ENCODE data around the gene ABCA1. TPM values are rescaled to one million over a fixed set of nuclear protein-coding genes. Genes with fewer than 3 reads are reported as not detected.
"Not testable (repeated sequence)": the region's sequence is repeated elsewhere in the genome, so short reads cannot be mapped to it uniquely, and the experiment has no call there.

Gene ABCA1
- total RNA-seq (2014; rRNA removed; shearing (Covaris generic)), result 2.0 and 4.5 TPM in 2 replicates

DNA sequence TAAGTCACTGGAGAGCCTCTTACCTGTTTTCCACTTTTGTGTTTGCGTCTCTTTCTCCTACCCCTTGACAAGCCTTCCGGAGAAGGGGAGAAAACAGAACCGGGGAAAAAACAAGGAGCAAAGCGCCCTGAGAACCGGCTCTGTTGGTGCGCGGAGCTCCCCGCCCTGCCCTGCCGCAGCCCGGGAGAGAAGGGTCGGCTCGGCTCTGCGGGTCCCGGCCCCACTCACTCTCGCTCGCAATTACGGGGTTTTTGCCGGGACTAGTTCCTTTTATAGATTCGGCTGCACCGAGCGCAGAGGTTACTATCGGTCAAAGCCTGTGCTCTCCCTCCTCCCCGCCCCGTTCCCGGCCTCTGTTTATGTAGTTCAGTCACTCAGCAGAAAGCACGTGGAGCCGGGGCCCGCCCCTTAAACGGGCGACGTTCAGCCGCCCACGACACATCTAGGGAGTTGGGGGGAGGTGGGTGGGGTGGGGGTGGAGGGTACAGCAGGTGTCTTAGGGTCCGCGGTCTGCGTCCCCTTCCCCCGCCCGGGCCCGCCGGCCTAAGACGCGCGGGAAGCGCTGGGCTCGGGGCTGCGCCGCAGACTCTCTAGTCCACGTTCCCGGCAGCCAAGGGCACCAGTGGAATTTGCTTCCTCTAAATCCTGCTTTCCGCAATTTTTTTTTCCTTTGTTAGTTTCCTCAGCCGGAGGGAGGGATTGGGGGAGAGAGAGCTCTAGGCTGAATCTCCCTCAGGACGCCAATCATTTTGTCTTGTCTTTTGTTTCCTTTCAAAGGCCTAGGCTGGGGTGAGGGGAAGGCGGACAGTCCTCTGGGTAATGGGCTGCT is at the start of gene ABCA1:
TSS of gene ABCA1 (minus strand) at position 244 of the 829 bp plus-strand sequence. CDS start 24,476 bp downstream, outside the sequence.
- peak; percentile 70 for DNase-seq (ENCODE audit: low spot score)

DNA sequence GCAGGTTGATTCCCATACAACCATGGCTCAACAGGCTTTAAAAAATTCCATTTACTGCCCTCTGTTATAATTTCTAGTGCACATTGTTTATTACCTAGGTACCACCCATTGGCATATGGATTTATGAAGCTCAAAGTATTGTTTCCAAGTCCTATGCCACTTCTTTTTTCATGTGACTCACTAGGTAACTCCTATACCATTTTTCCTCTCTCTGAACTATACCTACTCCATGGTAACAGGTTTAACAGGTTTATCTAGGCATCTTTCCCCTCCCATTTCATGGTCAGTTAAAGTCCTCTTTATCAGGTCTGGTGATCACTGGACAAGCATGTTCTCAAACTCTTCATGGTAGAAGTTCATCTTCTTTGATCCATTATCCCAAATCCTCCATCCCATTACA is 49.6 kb upstream of the ABCA1 start:
- DNase-seq (ENCODE audit: low spot score), result peak; percentile 83

GRCh38 chr9:104977168-104977567 is 49.2 kb upstream of the ABCA1 start:
- no peak for DNase-seq (ENCODE audit: low spot score)

DNA sequence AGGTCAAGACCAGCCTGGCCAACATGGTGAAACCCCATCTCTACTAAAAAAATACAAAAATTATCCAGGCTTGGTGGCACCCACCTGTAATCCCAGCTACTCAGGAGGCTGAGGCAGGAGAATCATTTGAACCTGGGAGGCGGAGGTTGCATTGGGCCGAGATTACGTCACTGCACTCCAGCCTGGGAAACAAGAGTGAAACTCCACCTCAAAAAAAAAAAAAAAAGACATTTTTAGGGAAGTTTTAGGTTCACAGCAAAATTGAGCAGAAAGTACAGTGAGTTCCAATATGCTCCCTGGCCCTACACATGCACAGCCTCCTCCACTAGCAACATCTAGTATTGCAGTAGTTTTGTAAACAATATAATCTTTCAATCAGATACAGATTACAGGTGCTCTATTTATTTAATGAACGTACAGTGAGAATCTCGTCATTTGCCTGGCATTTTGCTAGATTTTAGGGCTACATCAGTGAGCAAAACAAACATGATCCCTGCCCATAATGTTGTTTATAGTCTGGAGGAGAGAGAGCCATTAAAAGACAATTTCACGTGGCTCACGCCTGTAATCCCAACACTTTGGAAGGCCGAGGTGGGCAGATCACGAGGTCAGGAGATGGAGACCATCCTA is 48.1 kb upstream of the ABCA1 start:
- not testable (repeated sequence) for DNase-seq (ENCODE audit: low spot score)

DNA sequence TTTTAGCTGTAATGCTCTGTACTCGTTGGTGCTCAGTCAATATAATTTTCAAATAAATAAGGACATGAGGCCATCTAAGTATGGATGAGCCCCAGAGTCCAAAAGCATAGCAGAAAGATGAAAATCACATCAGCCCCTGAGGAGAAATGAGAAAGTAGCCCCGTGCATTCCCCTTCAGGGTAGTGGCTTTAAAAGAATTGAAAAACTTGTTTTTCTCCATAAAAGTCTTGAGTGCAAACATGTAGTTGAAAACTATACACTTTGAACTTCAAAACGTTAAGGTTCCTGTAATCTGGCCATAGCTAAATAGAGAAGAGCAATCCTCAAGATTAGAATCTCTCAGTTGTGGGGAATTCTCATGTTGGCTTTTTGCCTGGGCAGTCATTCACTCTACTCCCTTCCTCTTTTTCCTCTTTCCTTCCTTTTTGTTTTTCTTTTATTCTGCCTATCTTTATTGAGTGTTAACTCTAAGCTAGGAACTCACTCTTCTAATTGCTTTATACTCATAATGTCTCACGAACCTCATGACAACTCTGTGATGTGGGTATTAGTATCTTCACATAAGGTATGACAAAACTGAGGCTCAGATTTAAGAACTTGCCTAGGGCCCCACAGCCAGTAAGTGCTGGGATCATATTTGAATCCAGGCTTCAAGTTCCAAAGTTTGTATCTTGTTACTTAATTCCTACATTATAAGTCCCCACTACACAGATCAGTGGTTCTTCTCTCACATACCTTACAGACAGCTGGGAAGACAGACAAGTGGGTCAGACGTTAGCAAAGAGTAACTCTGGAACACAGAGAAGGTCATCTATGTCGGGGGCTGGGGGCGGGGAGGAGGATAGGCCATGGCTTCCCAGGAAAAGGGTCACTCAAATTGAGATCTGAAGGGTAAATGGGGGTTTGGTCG is 46.4 kb upstream of the ABCA1 start:
- DNase-seq (ENCODE audit: low spot score), result no peak

GRCh38 chr9:104972242-104972866 is 44.4 kb upstream of the ABCA1 start:
- DNase-seq (ENCODE audit: low spot score), result no peak

DNA sequence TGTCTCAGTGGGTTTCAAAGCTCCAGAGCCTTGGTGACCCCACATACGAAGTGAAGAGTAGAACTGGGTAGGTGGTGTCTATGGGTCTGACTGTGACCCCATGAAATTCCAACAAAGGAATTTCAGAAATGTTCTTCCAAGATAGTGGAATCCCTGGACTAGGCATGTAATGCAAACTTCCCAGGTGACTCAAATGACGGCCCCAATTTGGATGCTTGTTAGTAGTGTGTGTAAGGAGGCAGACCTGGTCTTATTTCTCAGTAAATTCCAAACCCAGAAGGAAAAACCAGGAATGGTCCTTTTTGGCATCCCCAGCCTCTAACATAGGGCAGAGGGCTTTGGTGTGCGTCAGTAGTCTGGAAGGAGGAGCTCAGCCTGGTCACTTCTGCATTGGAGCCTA is 43.6 kb upstream of the ABCA1 start:
- no peak for DNase-seq (ENCODE audit: low spot score)

DNA sequence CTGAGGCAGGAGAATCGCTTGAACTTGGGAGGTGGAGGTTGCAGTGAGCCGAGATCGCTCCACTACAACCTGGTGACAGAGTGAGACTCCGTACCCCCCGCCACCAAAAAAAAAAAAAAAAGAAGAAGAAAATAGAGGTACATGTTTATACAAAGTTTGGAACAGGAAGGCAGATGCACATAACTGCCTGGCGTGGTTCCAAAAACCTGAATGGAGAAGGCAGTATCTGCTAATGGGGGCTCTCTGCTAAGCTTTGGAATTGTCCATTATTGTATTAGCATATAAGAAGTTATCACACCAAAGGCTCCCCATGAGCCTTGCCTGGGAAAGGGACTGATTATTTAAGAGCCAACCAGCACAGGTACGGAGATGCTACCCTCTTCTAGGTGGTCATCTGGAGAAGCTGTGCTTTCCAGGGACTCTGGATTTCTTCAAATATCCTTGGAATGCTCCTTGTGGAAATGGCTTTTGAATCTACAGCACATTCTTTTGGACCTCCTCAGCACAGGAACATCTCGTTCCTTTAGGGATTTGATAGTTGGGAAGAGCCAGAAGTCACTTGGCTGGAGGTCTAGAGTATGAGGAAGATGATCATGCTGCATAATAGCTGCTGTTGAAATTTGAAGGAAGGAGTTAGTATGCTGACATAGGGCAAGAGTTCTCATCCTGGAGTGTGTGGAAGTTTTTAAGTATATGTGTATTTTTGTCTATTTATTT is 42.5 kb upstream of the ABCA1 start:
- DNase-seq (ENCODE audit: low spot score), result no peak

- no peak for DNase-seq (ENCODE audit: low spot score)
Measured at GRCh38 chr9:104969116-104969515, 41.2 kb upstream of the ABCA1 start.

GRCh38 chr9:104968025-104968982 is 40.3 kb upstream of the ABCA1 start:
- DNase-seq (ENCODE audit: low spot score), result peak; percentile 73

DNA sequence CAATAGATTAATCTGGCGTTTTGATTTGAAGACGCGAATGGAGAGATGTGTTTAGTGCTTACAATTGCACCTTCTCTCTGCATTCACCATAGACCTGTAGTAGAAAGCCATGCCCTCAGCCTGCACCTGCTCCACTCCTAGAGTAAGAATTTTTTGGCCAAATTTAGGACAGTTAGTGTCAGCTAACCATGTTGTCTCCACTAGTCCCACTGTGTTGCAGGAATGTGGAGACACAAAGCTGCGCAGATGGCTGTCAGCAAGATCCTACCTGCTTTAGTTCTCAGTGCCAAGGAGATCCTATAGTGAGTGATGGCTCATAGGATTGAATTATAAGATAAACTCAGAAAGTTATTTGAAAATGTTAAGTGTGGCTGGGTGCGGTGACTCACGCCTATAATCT is 35.1 kb upstream of the ABCA1 start:
- DNase-seq (ENCODE audit: low spot score), result no peak

DNA sequence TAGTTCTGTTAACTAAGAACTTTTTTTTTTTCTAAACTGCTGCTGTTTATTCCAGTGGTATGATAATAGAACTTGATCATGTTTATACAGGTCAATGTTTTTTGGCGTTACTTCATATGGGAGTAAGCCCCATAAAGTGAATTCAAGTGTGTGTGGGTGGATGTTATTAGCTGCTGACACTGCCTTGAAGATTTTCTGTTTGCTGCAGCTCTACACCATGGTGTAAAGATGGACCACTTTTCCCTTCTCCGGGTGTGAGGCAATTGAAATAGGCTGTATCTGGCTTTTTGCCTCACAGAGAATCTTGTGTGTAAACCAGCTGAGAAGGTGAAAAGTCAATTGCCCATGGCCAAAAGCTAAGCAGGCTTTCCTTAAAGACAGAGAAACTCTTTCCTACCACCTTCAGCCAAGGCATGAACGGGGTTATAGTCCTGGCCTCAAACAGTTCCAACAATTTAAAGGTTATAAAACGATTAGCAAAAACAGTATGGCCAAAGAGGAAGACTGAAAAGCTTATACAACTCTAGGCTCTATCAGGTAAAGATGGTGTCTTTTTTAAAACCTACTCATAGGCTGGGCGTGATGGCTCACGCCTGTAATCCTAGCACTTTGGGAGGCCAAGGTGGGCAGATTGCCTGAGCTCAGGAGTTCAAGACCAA is 33.9 kb upstream of the ABCA1 start:
- DNase-seq (ENCODE audit: low spot score), result no peak

DNA sequence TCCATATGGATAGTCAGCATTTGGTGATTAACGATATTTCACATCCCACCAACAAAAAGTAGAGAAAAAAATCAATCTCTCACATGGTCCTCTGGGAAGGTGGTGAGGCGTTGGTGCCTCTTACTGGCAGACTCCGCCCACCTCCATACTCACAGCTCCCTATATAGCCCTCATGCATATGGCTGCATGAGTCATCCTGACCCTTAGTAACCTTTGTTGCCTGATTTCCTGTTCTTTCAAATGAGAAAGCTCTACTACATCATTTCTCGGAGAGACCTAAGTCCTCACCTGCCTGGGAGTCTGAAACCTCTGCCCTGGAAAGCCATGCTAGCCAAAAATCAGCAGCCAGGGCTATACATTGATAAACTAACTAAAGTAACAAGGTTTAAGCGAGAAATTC is 33.3 kb upstream of the ABCA1 start:
- DNase-seq (ENCODE audit: low spot score), result peak; percentile 77

DNA sequence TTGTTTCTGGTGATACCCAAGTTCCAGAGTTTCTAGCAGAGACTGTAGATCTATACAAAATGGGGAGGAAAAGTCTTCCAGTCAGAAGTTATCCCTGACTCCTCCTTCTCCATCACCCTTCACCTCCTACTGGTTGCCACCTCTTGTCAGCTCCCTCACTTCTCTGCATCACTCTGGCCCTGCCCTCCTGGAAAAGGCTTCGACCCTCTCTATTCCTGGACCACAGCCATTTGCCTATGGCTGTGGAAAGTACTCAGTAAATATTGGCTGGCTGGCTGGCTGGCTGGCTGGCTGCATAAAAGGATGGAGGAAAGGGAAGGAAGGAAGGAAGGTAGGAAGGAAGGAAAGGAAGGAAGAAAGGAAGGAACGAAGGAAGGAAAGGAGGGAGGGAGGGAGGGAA is 32.7 kb upstream of the ABCA1 start:
- no peak for DNase-seq (ENCODE audit: low spot score)

GRCh38 chr9:104958751-104959150 is 30.8 kb upstream of the ABCA1 start:
- DNase-seq (ENCODE audit: low spot score), result no peak

GRCh38 chr9:104958006-104958405 is 30.1 kb upstream of the ABCA1 start:
- not testable (repeated sequence) for DNase-seq (ENCODE audit: low spot score)

- no peak for DNase-seq (ENCODE audit: low spot score)
Measured at GRCh38 chr9:104951487-104951886, 23.5 kb upstream of the ABCA1 start.

DNA sequence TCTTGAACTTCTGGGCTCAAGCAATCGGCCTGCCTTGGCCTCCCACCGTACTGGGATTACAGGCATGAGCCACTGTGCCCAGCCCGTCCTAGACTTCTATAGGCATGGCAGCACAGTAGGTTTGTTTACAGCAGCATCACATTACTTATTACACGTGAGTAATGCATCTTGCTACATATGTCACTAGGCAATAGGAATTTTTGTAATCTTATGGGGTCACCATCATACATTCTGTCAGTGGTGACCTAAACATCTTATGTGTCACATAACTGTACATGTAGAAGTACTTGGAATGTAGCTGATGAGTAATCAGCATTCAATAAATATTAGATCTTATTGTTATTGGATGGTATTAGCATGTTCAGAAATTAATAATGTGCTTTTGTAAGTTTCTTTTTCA is 22.9 kb upstream of the ABCA1 start:
- no peak for DNase-seq (ENCODE audit: low spot score)

DNA sequence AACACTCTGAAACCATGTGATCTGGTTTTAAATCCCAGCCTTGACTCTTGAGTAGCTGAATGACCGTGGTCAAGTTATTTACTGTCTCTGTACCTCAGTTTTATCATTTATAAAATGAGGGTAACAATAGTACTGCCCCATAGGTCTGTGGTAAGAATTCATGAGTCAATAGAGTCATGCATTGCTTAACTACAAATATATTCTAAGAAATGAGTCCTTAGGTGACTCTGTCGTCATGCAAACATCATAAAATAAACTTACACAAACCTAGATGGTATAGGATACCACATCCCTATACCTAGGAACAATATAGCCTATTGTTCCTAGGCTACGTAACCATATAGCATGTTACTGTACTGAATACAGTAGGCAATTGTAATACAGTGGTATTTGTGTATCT is 20.3 kb upstream of the ABCA1 start:
- DNase-seq (ENCODE audit: low spot score), result peak; percentile 8

Measured in HT-29 (cell line).